ENCODE measurements around the gene HPSE2. TPM values are rescaled to one million over a fixed set of nuclear protein-coding genes. Genes with fewer than 3 reads are reported as not detected.

The HPSE2 gene
- total RNA-seq, 2 experiments from 2014 or later, result not detected

DNA sequence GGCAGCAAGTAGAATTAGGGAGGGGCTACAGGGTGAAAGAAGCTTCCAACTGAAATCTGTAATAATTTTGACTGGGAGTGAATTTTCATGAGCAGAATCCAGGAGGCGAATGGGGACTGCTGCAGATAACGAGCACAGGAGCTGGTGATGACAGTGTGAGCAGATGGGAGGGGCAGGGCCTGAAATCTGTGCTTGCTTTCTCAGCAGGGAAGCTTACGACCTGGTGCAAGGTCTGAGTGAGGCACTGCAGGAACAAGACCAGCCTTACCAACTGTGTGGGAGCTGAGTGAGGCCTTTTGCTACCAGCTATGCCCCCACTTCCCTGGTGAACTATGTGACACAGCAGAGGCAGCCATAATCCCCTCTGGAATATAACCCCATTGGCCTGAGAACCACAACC, 109.8 kb downstream of the HPSE2 start:
- Histone ChIP-seq H3K9me3 (ENCODE audit: control insufficient read depth in 1 of 2, insufficient read depth in 1 of 2, low read length in 2 of 2) (peaks cover 0 to 15% of the 10 kb centered on the region in 2 experiments), H3K4me3 (ENCODE audit: low read length) (no peak overlapping the region), H3K4me1 (ENCODE audit: insufficient read depth, low read length) (no peaks in the 10 kb centered on the region), H3K27ac (ENCODE audit: low read depth in 1 of 2, low read length in 2 of 2) (no peak overlapping the region), H3K36me3 (ENCODE audit: insufficient read depth, low read length) (no peaks in the 10 kb centered on the region), H3K27me3 (ENCODE audit: control insufficient read depth in 1 of 2, insufficient read depth in 2 of 2, low read length in 2 of 2) (no peaks in the 10 kb centered on the region)
- no peak overlapping the region for H3K4me3 Mint-ChIP-seq
- no peaks in the 10 kb centered on the region for H3K4me1 Mint-ChIP-seq (ENCODE audit: low read depth)
- ChIA-PET CTCF (no interaction called here), POLR2A (no interaction called here)
- TF ChIP-seq CTCF (IDR thresholded peaks at IDR 0.05), result no peak
- no peak for DNase-seq
- H3K9me3 Mint-ChIP-seq, result peaks cover 9% of the 10 kb centered on the region
- H3K27me3 Mint-ChIP-seq, result peaks cover 2% of the 10 kb centered on the region
- no peak overlapping the region for H3K27ac Mint-ChIP-seq
- ATAC-seq (ENCODE audit: poor library complexity), result no peak
- H3K36me3 Mint-ChIP-seq (ENCODE audit: low read depth), result no peaks in the 10 kb centered on the region
- intact Hi-C loops (cut with DNase I, micrococcal nuclease), result no loop called here

DNA sequence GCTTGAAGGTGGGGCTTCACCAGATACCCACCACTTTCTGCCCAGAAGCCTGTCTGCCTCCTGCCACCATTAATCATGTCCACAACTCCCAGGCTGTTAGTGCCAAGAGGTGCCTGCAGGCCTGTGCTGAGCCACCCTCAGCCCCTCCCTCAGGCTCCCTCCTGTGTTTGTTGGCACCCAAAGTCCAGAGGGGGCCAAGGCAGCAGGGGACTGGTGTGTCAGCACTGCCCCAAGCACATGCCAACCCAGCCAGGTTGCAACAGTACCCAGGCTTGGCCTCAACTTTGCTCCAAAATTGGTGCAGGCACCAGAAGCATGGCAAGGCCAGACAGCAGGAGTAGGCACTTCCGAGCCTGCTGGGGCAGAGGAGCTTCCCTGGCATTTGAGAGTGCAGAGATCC, 111.3 kb downstream of the HPSE2 start:
- no peaks in the 10 kb centered on the region for H3K36me3 ChIP-seq (ENCODE audit: insufficient read depth, low read length)
- no peak for TF ChIP-seq CTCF (IDR thresholded peaks at IDR 0.05)
- Mint-ChIP-seq H3K27me3 (peaks cover 3% of the 10 kb centered on the region), H3K4me3 (no peak overlapping the region), H3K27ac (no peak overlapping the region), H3K9me3 (peaks cover 9% of the 10 kb centered on the region), H3K4me1 (ENCODE audit: low read depth) (no peaks in the 10 kb centered on the region), H3K36me3 (ENCODE audit: low read depth) (no peaks in the 10 kb centered on the region)
- H3K27ac ChIP-seq (ENCODE audit: low read depth in 1 of 2, low read length in 2 of 2), result no peak overlapping the region
- no peak for DNase-seq
- no peaks in the 10 kb centered on the region for H3K4me1 ChIP-seq (ENCODE audit: insufficient read depth, low read length)
- ChIA-PET POLR2A (no interaction called here), CTCF (no interaction called here)
- no peaks in the 10 kb centered on the region for H3K27me3 ChIP-seq (ENCODE audit: control insufficient read depth in 1 of 2, insufficient read depth in 2 of 2, low read length in 2 of 2)
- no peak overlapping the region for H3K4me3 ChIP-seq (ENCODE audit: low read length)
- intact Hi-C loops (cut with DNase I, micrococcal nuclease), result no loop called here
- peaks cover 0 to 15% of the 10 kb centered on the region in 2 experiments for H3K9me3 ChIP-seq (ENCODE audit: control insufficient read depth in 1 of 2, insufficient read depth in 1 of 2, low read length in 2 of 2)
- ATAC-seq (ENCODE audit: poor library complexity), result no peak

DNA sequence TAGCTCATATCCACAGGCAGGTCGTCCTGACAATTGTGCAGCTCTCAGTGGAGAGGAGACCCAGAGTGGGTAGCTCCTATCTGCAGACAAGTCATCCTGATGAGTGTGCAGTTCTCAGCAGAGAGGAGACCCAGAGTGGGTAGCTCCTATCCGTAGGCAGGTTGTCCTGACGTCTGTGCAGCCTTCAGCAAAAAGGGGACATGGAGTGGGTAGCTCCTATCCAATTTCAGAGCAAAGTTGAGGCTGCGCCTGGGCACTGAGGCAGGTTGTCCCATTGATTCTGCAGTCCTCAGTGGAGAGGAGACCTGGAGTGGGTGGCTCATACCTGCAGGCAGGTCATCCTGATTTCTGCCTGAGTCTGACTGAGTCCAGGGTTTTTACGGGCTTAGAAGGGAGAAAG, 111.8 kb downstream of the HPSE2 start:
- H3K9me3 ChIP-seq (ENCODE audit: control insufficient read depth in 1 of 2, insufficient read depth in 1 of 2, low read length in 2 of 2), result peaks cover 0 to 15% of the 10 kb centered on the region in 2 experiments
- intact Hi-C loops (cut with DNase I, micrococcal nuclease), result no loop called here
- no peak for ATAC-seq (ENCODE audit: poor library complexity)
- H3K36me3 ChIP-seq (ENCODE audit: insufficient read depth, low read length), result no peaks in the 10 kb centered on the region
- Mint-ChIP-seq H3K27me3 (peaks cover 3% of the 10 kb centered on the region), H3K36me3 (ENCODE audit: low read depth) (no peaks in the 10 kb centered on the region), H3K9me3 (peaks cover 9% of the 10 kb centered on the region), H3K27ac (no peak overlapping the region), H3K4me3 (no peak overlapping the region), H3K4me1 (ENCODE audit: low read depth) (no peaks in the 10 kb centered on the region)
- TF ChIP-seq CTCF (IDR thresholded peaks at IDR 0.05), result no peak
- CTCF ChIA-PET, result no interaction called here
- POLR2A ChIA-PET, result no interaction called here
- no peaks in the 10 kb centered on the region for H3K27me3 ChIP-seq (ENCODE audit: control insufficient read depth in 1 of 2, insufficient read depth in 2 of 2, low read length in 2 of 2)
- no peak overlapping the region for H3K4me3 ChIP-seq (ENCODE audit: low read length)
- no peak for DNase-seq
- no peaks in the 10 kb centered on the region for H3K4me1 ChIP-seq (ENCODE audit: insufficient read depth, low read length)
- no peak overlapping the region for H3K27ac ChIP-seq (ENCODE audit: low read depth in 1 of 2, low read length in 2 of 2)

Measured in CD4-positive, alpha-beta T cell (primary cell).